GM23338 (cell line): ENCODE results near the gene MYBPC2. TPM values are rescaled to one million over a fixed set of nuclear protein-coding genes. Genes with fewer than 3 reads are reported as not detected.

Experiments used
- ATAC-seq: fragments of 200-7000 bp; cut with Tn5 transposase; 3 replicates; pipeline ENCODE4 v1.9.1; 2020
- DNase-seq: peaks from one replicate; pipeline ENCODE4 v3.0.0-alpha.2; 2015; ENCODE audit warnings: low spot score
- H2AFZ ChIP-seq: fragments of 200-600 bp; sonication (generic); 2 replicates; pipeline ENCODE4 v1.8.0; 2016; ENCODE audit warnings: antibody characterized with exemption, mild to moderate bottlenecking, moderate library complexity
- H3F3A ChIP-seq: fragments of 200-600 bp; sonication (generic); replicated peaks from 2 replicates; pipeline ENCODE4 v1.8.0; 2017; ENCODE audit warnings: antibody characterized with exemption, mixed run types, low read depth
- H3K27ac ChIP-seq: fragments of 200-600 bp; sonication (generic); 2 replicates; pipeline ENCODE4 v1.6.1; 2016; ENCODE audit warnings: low read depth
- H3K27me3 ChIP-seq: fragments of 200-600 bp; sonication (generic); 2 replicates; pipeline ENCODE4 v1.8.0; 2016; ENCODE audit warnings: mild to moderate bottlenecking, mixed run types, moderate library complexity; ENCODE audit not compliant: insufficient read depth
- H3K36me3 ChIP-seq: fragments of 200-600 bp; sonication (generic); 2 replicates; pipeline ENCODE4 v1.8.0; 2016; ENCODE audit warnings: mild to moderate bottlenecking; ENCODE audit not compliant: insufficient read depth
- H3K4me1 ChIP-seq: fragments of 200-600 bp; sonication (generic); 2 replicates; pipeline ENCODE4 v1.8.0; 2016; ENCODE audit warnings: mild to moderate bottlenecking, moderate library complexity; ENCODE audit not compliant: insufficient read depth
- H3K4me2 ChIP-seq: fragments of 200-600 bp; sonication (generic); 2 replicates; pipeline ENCODE4 v1.7.1; 2017; ENCODE audit warnings: mixed run types
- H3K4me3 ChIP-seq: fragments of 200-600 bp; sonication (generic); 2 replicates; pipeline ENCODE4 v1.6.1; 2016; ENCODE audit warnings: mixed run types
- H3K79me2 ChIP-seq: fragments of 200-600 bp; sonication (generic); replicated peaks from 2 replicates; pipeline ENCODE4 v1.8.0; 2017; ENCODE audit warnings: mild to moderate bottlenecking; ENCODE audit not compliant: insufficient read depth
- H3K9me2 ChIP-seq: fragments of 200-600 bp; sonication (generic); 2 replicates; pipeline ENCODE4 v1.8.0; 2017; ENCODE audit not compliant: insufficient read depth
- H4K20me1 ChIP-seq: fragments of 200-600 bp; sonication (generic); replicated peaks from 2 replicates; pipeline ENCODE4 v1.8.0; 2017; ENCODE audit warnings: mild to moderate bottlenecking; ENCODE audit not compliant: insufficient read depth
- H3K27ac Mint-ChIP-seq: 2 replicates; pipeline ENCODE4 v1.8.0; 2020; ENCODE audit warnings: inconsistent platforms, mild to moderate bottlenecking, moderate library complexity, mixed read lengths
- H3K27me3 Mint-ChIP-seq: 3 replicates; pipeline ENCODE4 v1.8.0; 2022; ENCODE audit warnings: low read depth, mild to moderate bottlenecking, moderate library complexity, mixed read lengths, inconsistent platforms; ENCODE audit not compliant: insufficient read depth, poor library complexity
- H3K36me3 Mint-ChIP-seq: 3 replicates; pipeline ENCODE4 v1.8.0; 2021; ENCODE audit warnings: low read depth, mild to moderate bottlenecking, inconsistent platforms, moderate library complexity, mixed read lengths
- H3K4me1 Mint-ChIP-seq: 3 replicates; pipeline ENCODE4 v1.8.0; 2020; ENCODE audit warnings: mild to moderate bottlenecking, inconsistent platforms, mixed read lengths
- H3K4me3 Mint-ChIP-seq: 3 replicates; pipeline ENCODE4 v1.8.0; 2021; ENCODE audit warnings: moderate library complexity, mild to moderate bottlenecking, inconsistent platforms, mixed read lengths
- H3K9me3 Mint-ChIP-seq: 3 replicates; pipeline ENCODE4 v1.8.0; 2020; ENCODE audit warnings: moderate library complexity, mild to moderate bottlenecking, inconsistent platforms, mixed read lengths
- CREB1 ChIP-seq: fragments of 250-450 bp; sonication (Bioruptor Pico); IDR thresholded peaks from 2 replicates; pipeline ENCODE4 v1.5.0; 2020; ENCODE audit warnings: low read depth, mild to moderate bottlenecking, moderate library complexity
- EZH2 ChIP-seq: fragments of 200-600 bp; sonication (generic); IDR thresholded peaks from one replicate; pipeline ENCODE4 v1.8.0; 2017; ENCODE audit warnings: antibody characterized with exemption, mild to moderate bottlenecking, low read depth; ENCODE audit not compliant: unreplicated experiment
- EZH2phosphoT487 ChIP-seq: fragments of 200-600 bp; sonication (generic); IDR thresholded peaks from one replicate; pipeline ENCODE4 v1.8.1; 2018; ENCODE audit warnings: antibody characterized with exemption; ENCODE audit not compliant: unreplicated experiment
- JUNB ChIP-seq: IDR thresholded peaks from one replicate; pipeline ENCODE4 v1.6.1; 2016; ENCODE audit warnings: antibody characterized with exemption; ENCODE audit not compliant: unreplicated experiment
- NANOG ChIP-seq: IDR thresholded peaks from 2 replicates; pipeline ENCODE4 v1.6.1; 2016; ENCODE audit warnings: antibody characterized with exemption, borderline replicate concordance
- POLR2AphosphoS5 ChIP-seq: IDR thresholded peaks from 2 replicates; pipeline ENCODE4 v1.6.1; 2016; ENCODE audit warnings: antibody characterized with exemption, low read depth
- STAT1 ChIP-seq: IDR thresholded peaks from one replicate; pipeline ENCODE4 v1.6.1; 2016; ENCODE audit warnings: antibody characterized with exemption; ENCODE audit not compliant: unreplicated experiment
- ZNF114 ChIP-seq: fragments of 250-450 bp; sonication (Bioruptor Pico); IDR thresholded peaks from 2 replicates; pipeline ENCODE4 v1.5.0; 2020; ENCODE audit warnings: mild to moderate bottlenecking, moderate library complexity
- polyA plus RNA-seq: library from polyadenylated mRNA; unstranded; fragments of >200 nt; fragmentation: Nextera tagmentation; extraction: Ambion mirVana; gene quantifications from 2 replicates; pipeline ENCODE4 v1.2.1, GENCODE V29; 2016
- total RNA-seq: library from RNA; depleted of rRNA; stranded (reverse); fragments of >200 nt; shearing (Covaris generic); gene quantifications from 2 replicates; pipeline ENCODE4 v1.2.3, GENCODE V29; 2014
- TF ChIP-seq, protein P1 (sequence below): fragments of 250-450 bp; sonication (Bioruptor Pico); IDR thresholded peaks from 2 replicates; pipeline ENCODE4 v1.5.0; 2020; ENCODE audit warnings: mild to moderate bottlenecking, moderate library complexity
- TF ChIP-seq, protein P2 (sequence below): IDR thresholded peaks from 2 replicates; pipeline ENCODE4 v1.6.1; 2016; ENCODE audit warnings: antibody characterized with exemption
- TF ChIP-seq, protein P3 (sequence below), 2 experiments: fragments of 200-600 bp in 1 of 2; sonication (generic) in 1 of 2; conservative IDR thresholded peaks; 2 replicates each; pipeline versions ENCODE4 v1.5.1 to v1.6.1; 2016 to 2017; ENCODE audit warnings: antibody characterized with exemption in 2 of 2, low read depth in 2 of 2, mild to moderate bottlenecking in 2 of 2, moderate library complexity in 1 of 2

Gene MYBPC2
- total and polyA plus RNA-seq, 2 experiments from 2014 or later = 4.2 to 5.9 TPM

DNA sequence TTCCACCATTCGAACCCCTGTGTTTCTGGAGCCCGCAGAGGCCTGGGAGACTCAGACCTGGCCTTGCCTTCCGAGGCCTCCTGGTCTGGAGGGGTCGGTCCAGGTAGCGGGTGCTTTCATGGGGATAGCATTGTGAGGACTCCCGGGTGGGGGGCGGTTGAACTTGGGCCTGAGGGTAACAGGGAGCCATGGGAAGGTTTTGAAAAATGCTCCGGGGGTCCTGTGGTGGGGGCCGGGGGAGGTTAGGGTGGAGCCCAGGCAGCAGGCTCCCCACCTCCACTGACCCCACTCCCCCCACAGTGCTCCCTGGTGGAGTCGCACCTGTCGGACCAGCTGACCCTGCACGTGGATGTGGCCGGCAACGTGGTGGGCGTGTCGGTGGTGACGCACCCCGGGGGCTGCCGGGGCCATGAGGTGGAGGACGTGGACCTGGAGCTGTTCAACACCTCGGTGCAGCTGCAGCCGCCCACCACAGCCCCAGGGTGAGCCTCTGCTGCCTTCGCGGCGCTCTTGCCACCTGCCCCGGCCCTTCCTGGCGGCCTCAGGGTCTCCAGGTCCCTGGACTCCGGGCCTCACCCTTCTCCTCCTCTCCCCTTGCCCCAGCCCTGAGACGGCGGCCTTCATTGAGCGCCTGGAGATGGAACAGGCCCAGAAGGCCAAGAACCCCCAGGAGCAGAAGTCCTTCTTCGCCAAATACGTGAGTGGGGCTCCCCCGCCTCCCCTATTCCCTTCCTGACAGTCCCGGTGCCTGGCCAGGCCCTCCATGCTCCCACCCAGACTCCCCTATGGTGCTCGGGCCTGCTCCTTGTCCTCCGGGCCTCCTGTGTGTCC, 47.8 kb downstream of the MYBPC2 start:
- H3K9me2 ChIP-seq = no peaks in the 10 kb centered on the region
- H3K4me3 ChIP-seq = no peak overlapping the region
- peaks cover 10% of the 10 kb centered on the region; the same call in 1 of the 2 replicates for H3K4me1 ChIP-seq
- TF ChIP-seq NANOG (no peak), EZH2 (no peak), POLR2AphosphoS5 (no peak), STAT1 (no peak), ZNF114 (CRISPR knock-in tag) (no peak), JUNB (no peak), EZH2phosphoT487 (no peak), CREB1 (CRISPR knock-in tag) (no peak)
- TF ChIP-seq, protein P1, sequence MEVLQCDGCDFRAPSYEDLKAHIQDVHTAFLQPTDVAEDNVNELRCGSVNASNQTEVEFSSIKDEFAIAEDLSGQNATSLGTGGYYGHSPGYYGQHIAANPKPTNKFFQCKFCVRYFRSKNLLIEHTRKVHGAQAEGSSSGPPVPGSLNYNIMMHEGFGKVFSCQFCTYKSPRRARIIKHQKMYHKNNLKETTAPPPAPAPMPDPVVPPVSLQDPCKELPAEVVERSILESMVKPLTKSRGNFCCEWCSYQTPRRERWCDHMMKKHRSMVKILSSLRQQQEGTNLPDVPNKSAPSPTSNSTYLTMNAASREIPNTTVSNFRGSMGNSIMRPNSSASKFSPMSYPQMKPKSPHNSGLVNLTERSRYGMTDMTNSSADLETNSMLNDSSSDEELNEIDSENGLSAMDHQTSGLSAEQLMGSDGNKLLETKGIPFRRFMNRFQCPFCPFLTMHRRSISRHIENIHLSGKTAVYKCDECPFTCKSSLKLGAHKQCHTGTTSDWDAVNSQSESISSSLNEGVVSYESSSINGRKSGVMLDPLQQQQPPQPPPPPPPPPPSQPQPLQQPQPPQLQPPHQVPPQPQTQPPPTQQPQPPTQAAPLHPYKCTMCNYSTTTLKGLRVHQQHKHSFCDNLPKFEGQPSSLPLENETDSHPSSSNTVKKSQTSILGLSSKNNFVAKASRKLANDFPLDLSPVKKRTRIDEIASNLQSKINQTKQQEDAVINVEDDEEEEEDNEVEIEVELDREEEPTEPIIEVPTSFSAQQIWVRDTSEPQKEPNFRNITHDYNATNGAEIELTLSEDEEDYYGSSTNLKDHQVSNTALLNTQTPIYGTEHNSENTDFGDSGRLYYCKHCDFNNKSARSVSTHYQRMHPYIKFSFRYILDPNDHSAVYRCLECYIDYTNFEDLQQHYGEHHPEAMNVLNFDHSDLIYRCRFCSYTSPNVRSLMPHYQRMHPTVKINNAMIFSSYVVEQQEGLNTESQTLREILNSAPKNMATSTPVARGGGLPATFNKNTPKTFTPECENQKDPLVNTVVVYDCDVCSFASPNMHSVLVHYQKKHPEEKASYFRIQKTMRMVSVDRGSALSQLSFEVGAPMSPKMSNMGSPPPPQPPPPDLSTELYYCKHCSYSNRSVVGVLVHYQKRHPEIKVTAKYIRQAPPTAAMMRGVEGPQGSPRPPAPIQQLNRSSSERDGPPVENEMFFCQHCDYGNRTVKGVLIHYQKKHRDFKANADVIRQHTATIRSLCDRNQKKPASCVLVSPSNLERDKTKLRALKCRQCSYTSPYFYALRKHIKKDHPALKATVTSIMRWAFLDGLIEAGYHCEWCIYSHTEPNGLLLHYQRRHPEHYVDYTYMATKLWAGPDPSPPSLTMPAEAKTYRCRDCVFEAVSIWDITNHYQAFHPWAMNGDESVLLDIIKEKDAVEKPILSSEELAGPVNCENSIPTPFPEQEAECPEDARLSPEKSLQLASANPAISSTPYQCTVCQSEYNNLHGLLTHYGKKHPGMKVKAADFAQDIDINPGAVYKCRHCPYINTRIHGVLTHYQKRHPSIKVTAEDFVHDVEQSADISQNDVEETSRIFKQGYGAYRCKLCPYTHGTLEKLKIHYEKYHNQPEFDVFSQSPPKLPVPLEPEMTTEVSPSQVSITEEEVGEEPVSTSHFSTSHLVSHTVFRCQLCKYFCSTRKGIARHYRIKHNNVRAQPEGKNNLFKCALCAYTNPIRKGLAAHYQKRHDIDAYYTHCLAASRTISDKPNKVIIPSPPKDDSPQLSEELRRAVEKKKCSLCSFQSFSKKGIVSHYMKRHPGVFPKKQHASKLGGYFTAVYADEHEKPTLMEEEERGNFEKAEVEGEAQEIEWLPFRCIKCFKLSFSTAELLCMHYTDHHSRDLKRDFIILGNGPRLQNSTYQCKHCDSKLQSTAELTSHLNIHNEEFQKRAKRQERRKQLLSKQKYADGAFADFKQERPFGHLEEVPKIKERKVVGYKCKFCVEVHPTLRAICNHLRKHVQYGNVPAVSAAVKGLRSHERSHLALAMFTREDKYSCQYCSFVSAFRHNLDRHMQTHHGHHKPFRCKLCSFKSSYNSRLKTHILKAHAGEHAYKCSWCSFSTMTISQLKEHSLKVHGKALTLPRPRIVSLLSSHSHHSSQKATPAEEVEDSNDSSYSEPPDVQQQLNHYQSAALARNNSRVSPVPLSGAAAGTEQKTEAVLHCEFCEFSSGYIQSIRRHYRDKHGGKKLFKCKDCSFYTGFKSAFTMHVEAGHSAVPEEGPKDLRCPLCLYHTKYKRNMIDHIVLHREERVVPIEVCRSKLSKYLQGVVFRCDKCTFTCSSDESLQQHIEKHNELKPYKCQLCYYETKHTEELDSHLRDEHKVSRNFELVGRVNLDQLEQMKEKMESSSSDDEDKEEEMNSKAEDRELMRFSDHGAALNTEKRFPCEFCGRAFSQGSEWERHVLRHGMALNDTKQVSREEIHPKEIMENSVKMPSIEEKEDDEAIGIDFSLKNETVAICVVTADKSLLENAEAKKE (CRISPR knock-in tag) = no peak
- TF ChIP-seq, protein P2, sequence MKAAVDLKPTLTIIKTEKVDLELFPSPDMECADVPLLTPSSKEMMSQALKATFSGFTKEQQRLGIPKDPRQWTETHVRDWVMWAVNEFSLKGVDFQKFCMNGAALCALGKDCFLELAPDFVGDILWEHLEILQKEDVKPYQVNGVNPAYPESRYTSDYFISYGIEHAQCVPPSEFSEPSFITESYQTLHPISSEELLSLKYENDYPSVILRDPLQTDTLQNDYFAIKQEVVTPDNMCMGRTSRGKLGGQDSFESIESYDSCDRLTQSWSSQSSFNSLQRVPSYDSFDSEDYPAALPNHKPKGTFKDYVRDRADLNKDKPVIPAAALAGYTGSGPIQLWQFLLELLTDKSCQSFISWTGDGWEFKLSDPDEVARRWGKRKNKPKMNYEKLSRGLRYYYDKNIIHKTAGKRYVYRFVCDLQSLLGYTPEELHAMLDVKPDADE = no peak
- TF ChIP-seq, protein P3, sequence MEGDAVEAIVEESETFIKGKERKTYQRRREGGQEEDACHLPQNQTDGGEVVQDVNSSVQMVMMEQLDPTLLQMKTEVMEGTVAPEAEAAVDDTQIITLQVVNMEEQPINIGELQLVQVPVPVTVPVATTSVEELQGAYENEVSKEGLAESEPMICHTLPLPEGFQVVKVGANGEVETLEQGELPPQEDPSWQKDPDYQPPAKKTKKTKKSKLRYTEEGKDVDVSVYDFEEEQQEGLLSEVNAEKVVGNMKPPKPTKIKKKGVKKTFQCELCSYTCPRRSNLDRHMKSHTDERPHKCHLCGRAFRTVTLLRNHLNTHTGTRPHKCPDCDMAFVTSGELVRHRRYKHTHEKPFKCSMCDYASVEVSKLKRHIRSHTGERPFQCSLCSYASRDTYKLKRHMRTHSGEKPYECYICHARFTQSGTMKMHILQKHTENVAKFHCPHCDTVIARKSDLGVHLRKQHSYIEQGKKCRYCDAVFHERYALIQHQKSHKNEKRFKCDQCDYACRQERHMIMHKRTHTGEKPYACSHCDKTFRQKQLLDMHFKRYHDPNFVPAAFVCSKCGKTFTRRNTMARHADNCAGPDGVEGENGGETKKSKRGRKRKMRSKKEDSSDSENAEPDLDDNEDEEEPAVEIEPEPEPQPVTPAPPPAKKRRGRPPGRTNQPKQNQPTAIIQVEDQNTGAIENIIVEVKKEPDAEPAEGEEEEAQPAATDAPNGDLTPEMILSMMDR (conservative IDR thresholded peaks at IDR 0.05; ENCODE audit: low read depth in 2 of 2) = no peak
- Mint-ChIP-seq H3K4me1 (no peaks in the 10 kb centered on the region; the same call in 2 of the 3 replicates), H3K36me3 (peaks cover 43% of the 10 kb centered on the region), H3K27me3 (peaks cover 3% of the 10 kb centered on the region), H3K9me3 (peaks cover 91% of the 10 kb centered on the region), H3K27ac (no peak overlapping the region), H3K4me3 (no peak overlapping the region)
- no peaks in the 10 kb centered on the region for H3K27me3 ChIP-seq
- 0 out of 2 replicates have a peak, but pooled peaks cover 2% of the 10 kb centered on the region for H3F3A ChIP-seq
- H3K27ac ChIP-seq = no peak overlapping the region
- H3K36me3 ChIP-seq = peaks cover 3% of the 10 kb centered on the region; the same call in 1 of the 2 replicates
- H2AFZ ChIP-seq = no peak overlapping the region
- DNase-seq = no peak
- peaks cover 25% of the 10 kb centered on the region for H3K79me2 ChIP-seq
- H4K20me1 ChIP-seq = no peaks in the 10 kb centered on the region; the same call in 1 of the 2 replicates
- H3K4me2 ChIP-seq = no peak overlapping the region
- no peak for ATAC-seq
